22Rv1 (cell line): ENCODE results near the gene CFAP54.

Source experiments
- CTCF ChIP-seq: fragments of 450-650 bp; IDR thresholded peaks from 2 replicates; pipeline ENCODE4 v1.5.1; 2017; ENCODE audit warnings: mild to moderate bottlenecking
- ZFX ChIP-seq: fragments of 450-650 bp; IDR thresholded peaks from 2 replicates; pipeline ENCODE4 v1.6.1; 2017; ENCODE audit warnings: antibody characterized with exemption, borderline replicate concordance

DNA sequence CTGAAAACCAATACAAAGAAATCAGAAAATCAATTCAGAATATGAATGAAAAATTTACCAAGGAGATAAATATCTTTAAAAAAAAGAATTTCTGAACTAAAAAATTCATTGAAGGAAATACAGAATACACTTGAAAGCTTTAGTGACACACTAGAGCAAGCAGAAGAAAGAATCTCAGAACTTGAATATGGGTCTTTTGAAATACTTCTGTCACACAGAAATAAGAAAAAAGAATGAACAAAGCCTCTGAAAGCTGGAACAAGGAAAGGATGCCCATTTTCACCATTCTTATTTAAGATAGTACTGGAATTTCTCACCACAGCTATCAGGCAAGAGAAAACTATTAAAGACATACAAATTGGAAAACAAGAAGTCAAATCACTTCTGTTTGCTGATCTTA is 314.6 kb downstream of the CFAP54 start:
- TF ChIP-seq CTCF (no peak), ZFX (no peak)
